GM21717 (cell line): ENCODE data around the gene DUSP1.

Source experiments
- ATAC-seq: cut with Tn5 transposase; IDR thresholded peaks from one replicate; pipeline ENCODE4 v1.9.1; 2021; ENCODE audit warnings: mild to moderate bottlenecking, moderate library complexity; ENCODE audit not compliant: unreplicated experiment

Gene DUSP1

DNA sequence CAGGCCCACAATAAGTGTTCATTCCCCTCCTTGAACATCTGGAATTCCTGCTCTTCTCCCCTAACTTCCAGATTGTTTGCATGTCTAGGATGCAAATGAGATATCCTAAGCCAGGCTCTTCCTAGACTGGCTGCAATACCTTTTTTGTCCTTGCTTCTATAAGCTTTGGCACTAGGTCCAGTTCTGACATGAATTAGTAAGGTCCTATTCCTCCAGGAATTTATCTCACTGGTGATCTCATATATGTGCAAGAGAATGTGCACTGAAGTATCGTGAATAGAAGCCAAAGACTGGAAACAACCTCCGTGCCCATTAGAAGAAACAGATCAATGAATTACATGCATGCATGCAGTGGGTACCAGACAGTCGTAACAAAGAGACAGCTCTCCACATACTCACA is 25.2 kb downstream of the DUSP1 start:
- no peak for ATAC-seq

GRCh38 chr5:172745406-172745805 is 25.6 kb downstream of the DUSP1 start:
- no peak for ATAC-seq

- ATAC-seq = no peak
Measured at GRCh38 chr5:172744123-172745104, 26.6 kb downstream of the DUSP1 start.

DNA sequence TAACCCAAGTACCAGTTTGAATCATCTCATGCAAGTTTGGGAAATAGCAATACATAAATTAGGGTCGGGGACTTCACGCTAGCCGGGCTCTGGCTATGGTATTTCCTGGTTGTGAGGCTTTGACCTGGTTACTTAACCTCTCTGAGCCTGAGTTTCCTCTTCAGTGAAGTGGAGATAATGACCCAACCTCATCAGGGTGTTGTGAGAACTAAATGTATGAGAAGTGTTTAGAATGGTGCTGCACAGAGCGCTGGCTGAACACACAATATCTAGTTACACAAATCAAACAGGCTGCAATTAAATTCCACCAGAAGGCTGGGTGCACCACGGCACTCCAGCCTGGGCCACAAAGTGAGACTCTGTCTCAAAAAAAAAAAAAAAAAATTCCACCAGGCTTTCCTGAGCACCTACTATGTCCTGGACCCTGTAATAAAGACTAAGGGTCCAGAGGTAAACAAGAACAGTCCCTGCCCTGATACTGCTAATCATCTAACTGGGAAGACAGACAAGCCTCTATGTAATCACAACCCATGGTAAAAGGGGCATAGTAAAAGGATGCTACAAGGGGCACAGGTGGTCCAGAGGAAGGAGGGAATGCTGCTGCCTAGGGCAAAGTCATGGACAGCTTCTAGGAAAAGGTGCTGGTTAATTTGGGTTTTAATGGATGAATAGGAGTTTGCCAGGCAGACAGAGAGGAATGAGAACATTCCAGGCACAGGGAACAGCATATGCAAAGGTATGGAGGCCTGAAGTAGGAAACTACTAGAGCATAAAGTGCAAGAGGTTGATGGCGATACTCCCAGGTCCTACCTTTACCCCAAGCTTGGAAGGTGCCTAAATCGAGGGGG is 27.7 kb downstream of the DUSP1 start:
- ATAC-seq = no peak

- no peak for ATAC-seq
Measured at GRCh38 chr5:172741206-172741582, 29.8 kb downstream of the DUSP1 start.

DNA sequence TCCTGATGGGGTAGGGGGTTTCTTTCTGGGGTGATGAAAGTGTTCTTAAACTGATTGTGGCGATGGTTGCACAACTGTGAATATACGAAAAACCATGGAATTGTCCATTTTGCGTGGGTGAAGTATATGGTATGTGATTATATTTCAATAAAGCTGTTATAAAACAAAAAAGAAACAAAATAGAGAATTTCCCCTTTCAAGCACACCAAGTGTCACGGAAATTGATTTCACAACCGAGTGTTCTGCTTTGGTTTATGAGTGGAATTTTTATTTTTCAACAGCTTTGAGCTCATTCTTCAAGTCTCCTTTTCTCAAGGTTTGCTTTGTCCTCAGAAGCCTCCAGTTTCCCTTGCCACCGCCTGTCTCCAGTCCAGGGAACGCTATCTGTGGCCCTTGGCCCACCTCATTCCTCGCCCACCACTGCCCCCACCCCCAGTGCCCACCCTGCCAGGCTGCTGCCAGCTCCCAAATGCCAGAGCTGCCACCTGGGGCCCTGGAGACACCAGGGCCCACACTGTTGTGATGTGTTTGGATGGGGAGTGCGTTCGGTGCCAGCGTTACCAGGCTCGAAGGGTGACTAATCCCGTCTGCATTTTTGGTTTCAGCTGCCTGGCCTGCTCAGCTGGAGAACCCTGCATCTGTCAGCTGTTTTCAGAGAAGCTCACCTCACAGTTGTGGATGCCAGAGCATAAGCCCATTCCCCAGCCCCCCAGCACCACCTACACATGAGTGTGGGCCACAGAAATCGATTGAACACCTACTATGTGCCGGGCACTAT is 30.4 kb downstream of the DUSP1 start:
- ATAC-seq = no peak

DNA sequence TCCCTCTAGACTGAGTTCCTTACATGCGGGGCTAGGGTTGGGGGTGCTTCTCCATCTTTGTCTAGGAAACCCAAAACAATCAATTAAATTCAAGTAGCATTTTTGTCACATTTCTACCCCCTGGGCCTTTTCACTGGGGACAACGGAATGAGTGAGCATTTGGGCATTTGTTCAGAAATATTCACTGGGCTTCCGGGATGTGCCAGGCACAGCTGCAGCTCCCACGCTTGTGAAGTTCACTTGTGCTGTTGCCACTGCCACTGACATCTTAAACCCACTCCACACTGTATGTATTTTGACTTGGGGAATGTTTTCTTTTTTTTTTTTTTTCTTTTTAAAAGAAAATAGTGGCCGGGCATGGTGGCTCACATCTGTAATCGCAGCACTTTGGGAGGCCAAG is 31.6 kb downstream of the DUSP1 start:
- ATAC-seq = no peak

GRCh38 chr5:172736508-172737135 is 34.4 kb downstream of the DUSP1 start:
- ATAC-seq = no peak

GRCh38 chr5:172735141-172735831 is 35.7 kb downstream of the DUSP1 start:
- no peak for ATAC-seq

DNA sequence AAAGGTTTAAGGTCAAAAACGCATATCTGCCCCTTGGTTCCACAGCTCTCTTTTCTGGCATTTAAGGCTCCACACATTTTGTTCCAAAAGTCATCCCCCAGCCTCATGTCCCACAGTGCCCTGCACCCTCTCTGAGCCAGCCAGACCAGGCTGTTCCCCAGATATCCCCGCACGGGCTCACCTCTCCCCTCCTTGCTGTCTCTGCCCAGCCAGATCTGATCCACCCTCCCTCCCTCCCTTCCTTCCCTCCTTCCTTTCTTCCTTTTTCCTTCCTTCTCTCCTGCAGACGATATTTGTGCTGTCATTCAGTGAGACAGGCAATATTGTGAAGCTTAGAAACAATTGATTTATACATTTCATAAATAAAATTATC is 37.0 kb downstream of the DUSP1 start:
- no peak for ATAC-seq

DNA sequence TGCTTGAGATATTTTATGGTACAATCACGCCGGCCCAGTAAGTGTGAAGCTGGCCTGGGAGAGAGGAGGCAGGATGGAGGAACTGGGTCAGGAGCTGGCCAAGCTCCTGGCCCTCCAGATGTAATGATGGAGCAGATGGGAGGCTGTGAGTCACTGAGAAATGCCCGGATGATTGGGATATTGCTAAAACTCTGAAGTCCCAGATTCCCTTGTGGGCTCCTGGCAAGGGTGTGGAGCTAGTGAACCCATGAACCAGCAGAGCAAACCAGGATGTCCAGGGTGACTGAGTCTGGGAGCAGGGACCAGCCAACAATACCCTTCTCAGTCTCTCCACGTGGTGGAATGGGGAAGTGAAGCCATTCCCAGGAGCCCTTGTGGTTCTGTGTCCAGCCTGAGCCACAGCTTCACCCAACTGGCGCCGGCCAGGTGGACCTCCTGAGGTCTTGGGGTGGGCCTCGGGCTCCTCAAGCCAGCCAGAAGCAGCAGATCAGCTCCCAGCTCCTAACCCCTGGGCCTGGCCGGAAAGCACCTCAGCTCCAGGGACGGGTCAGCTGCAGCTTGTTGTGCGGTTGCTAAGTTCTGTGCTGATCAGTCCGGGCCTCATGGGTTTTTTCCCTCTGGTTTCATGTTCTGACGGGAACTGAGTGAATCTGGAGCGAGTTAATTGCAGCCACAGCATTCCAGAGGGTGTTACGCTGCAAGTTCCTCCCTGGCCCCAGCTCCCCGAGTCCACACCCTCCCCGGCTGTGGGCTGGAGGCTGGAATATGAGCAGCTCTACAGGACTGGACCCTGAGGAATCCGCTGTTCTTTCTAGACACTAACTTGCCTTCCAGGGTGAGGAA is 37.6 kb downstream of the DUSP1 start:
- ATAC-seq = no peak

- ATAC-seq = no peak
Measured at GRCh38 chr5:172732201-172732865, 38.7 kb downstream of the DUSP1 start.

DNA sequence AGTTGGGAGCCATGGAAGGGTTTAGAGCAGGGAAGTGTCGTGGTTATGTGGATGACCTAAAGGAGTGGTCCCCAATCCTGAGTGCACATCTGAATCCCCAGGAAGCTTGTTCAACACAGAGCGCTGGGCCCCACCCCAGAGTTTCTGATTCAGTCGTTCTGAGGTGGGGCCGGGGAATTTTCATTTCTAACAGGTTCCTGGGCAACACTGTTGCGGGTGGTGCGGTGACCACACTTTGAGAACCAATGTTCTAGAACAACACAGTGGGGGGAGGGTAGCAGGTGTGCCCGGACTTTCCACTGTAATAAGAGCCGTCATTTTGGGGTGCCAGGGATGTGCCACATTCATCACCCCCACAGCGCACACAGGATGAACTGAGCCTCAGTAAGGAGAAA is 39.3 kb downstream of the DUSP1 start:
- no peak for ATAC-seq

DNA sequence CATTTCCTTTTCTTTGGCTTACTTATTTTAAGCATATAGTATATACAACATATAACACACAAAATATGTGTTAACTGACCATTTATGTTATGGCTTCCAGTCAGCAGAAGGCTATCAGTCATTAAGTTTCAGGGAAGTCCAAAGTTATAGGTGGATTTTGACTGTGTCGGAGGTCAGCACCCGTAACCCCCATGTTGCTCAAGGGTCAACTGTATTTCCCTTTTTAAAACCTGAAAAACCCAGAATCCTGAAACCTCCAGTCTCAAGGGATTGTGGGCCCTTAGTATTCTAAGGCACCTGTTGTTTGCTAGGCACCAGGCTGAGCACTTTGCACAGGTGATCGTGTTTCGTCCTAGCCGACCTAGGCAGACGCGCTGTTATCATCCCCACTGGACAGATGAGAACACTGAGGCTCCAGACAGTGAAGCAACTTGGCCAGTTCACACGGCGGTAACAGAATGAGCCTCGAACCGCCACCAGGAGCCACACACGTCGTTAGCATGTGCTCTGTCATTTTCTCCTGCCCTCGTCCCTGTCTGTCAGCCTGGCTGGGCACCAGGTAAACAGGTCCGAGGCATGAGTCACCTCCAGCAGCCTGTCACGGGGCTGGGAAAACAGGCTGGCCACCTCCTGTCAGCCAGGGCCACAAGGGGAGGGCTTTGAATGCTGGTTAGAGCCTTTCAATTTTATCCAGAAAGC is 39.9 kb downstream of the DUSP1 start:
- no peak for ATAC-seq

DNA sequence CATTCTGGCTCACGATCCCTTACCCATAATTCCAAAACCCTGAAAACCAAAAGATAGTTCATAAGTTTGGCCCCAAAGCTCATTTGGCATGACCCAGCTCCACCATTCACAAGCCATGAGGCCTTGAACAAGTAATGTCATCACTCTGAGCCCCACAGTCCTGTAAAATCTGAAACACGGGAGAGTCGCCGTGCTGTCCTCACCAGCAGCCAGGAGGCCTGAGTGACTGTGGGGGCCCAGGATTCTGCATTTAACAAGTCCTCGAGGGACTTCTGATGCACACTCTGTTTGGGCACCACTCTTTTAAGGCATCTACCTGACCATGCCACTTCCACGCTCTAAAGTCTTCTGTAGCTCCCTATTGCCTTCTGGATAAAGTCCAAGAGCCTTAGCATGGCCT is 40.8 kb downstream of the DUSP1 start:
- no peak for ATAC-seq

DNA sequence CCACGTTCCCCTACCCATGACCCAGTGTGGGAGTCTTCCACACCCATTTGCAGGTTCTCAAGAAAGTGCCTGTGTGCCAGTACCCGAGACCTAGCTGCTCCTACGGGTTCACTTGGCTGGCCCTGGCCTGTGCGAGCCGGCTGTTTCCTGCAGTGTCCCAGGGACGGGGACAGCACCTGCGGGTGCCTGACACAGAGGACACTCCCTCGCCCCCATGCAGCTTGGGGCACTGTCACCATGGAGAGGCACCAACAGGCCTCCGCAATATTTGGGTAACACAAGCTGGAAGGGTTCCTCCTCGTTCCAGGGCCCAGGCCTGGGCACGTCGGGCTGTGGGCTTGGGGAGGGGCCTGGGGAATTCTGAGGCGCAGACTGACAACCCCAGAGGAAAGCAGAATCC is 41.4 kb downstream of the DUSP1 start:
- ATAC-seq = no peak

GRCh38 chr5:172728481-172729241 is 42.3 kb downstream of the DUSP1 start:
- ATAC-seq = no peak
